Natural killer cell (primary cell): ENCODE data around the gene OPN1MW3. TPM values are rescaled to one million over a fixed set of nuclear protein-coding genes. Genes with fewer than 3 reads are reported as not detected.
A peak's percentile ranks its signal among the peaks of the same experiment; 100 is the strongest.
"Not testable (repeated sequence)": the region's sequence is repeated elsewhere in the genome, so short reads cannot be mapped to it uniquely, and the experiment has no call there.

Source experiments
- ATAC-seq, 3 donors: fragments of 150-1000 bp in 2 of 3; fragments of 200-7000 bp in 1 of 3; cut with Tn5 transposase; 1 replicate in 1 of 3; 2 replicates in 2 of 3; pipeline ENCODE4 v1.10.0; 2021; ENCODE audit warnings: mild to moderate bottlenecking in 2 of 3, moderate library complexity in 2 of 3
- DNase-seq, 2 donors: peaks; one replicate each; pipeline versions ENCODE4 v3.0.0 to v3.0.0-alpha.2; 2013 to 2021; ENCODE audit warnings: mixed read lengths in 1 of 2
- H3K27ac ChIP-seq: one replicate; pipeline ENCODE4 v1.5.1; 2013; ENCODE audit warnings: mild to moderate bottlenecking, low read length
- H3K27me3 ChIP-seq: one replicate; pipeline ENCODE4 v1.6.1; 2013; ENCODE audit warnings: low read length; ENCODE audit not compliant: control insufficient read depth, insufficient read depth
- H3K36me3 ChIP-seq: one replicate; pipeline ENCODE4 v1.6.1; 2013; ENCODE audit warnings: low read length; ENCODE audit not compliant: control insufficient read depth, insufficient read depth
- H3K4me1 ChIP-seq: one replicate; pipeline ENCODE4 v1.6.1; 2013; ENCODE audit warnings: low read length; ENCODE audit not compliant: control insufficient read depth, insufficient read depth
- H3K4me3 ChIP-seq: one replicate; pipeline ENCODE4 v1.5.1; 2013; ENCODE audit warnings: low read length
- H3K9me3 ChIP-seq: one replicate; pipeline ENCODE4 v1.6.1; 2013; ENCODE audit warnings: low read length; ENCODE audit not compliant: control insufficient read depth, insufficient read depth
- H3K27ac Mint-ChIP-seq, 2 donors: one replicate each; pipeline ENCODE4 v1.8.0; 2022; ENCODE audit warnings: mild to moderate bottlenecking in 2 of 2, mixed read lengths in 2 of 2, moderate library complexity in 1 of 2
- H3K27me3 Mint-ChIP-seq, 2 donors: one replicate each; pipeline ENCODE4 v1.8.0; 2022; ENCODE audit warnings: low read depth in 2 of 2, mixed read lengths in 2 of 2
- H3K36me3 Mint-ChIP-seq: one replicate; pipeline ENCODE4 v1.8.0; 2022; ENCODE audit warnings: mixed read lengths
- H3K4me1 Mint-ChIP-seq, 2 donors: one replicate each; pipeline ENCODE4 v1.8.0; 2022; ENCODE audit warnings: mixed read lengths in 2 of 2
- H3K4me3 Mint-ChIP-seq: one replicate; pipeline ENCODE4 v1.8.0; 2022; ENCODE audit warnings: mild to moderate bottlenecking, moderate library complexity, mixed read lengths
- H3K9me3 Mint-ChIP-seq, 2 donors: one replicate each; pipeline ENCODE4 v1.8.0; 2022; ENCODE audit warnings: mixed read lengths in 2 of 2
- WGBS: methylation state at CpG from one replicate; pipeline ENCODE4 v1.1.7; 2013; ENCODE audit warnings: missing lambda C conversion rate; ENCODE audit not compliant: insufficient coverage; 5-methylcytosine and 5-hydroxymethylcytosine counted together
- intact Hi-C: fragments of 100-400 bp; cut with micrococcal nuclease; formaldehyde crosslinking; loops from one replicate; pipeline ENCODE4 v1.14.2; 2022
- total RNA-seq, 4 donors: library from RNA; stranded (reverse); fragments of 120-200 nt in 1 of 4; gene quantifications; one replicate each; pipeline versions ENCODE4 v1.2.3 to v1.2.4, GENCODE V29; 2013 to 2022
- TF ChIP-seq, protein P1 (sequence below): fragments of 200-600 bp; IDR thresholded peaks from one replicate; pipeline ENCODE4 v1.8.0; 2022; ENCODE audit warnings: antibody characterized with exemption

The OPN1MW3 gene
- total RNA-seq, 3 donors from 2014 or later (not counting 1 experiment from before 2014, with no cell fraction given): not detected

GRCh38 chrX:154284489-154285338 is 27.3 kb downstream of the OPN1MW3 start:
- H3K4me3 Mint-ChIP-seq, H3K27me3 ChIP-seq, H3K36me3 Mint-ChIP-seq, H3K27me3 Mint-ChIP-seq, intact Hi-C loops, H3K4me1 ChIP-seq, H3K36me3 ChIP-seq, H3K9me3 Mint-ChIP-seq, H3K27ac ChIP-seq, DNase-seq, H3K4me3 ChIP-seq, H3K4me1 Mint-ChIP-seq, H3K9me3 ChIP-seq, H3K27ac Mint-ChIP-seq: not testable (repeated sequence)
- peak; percentile 85 to 96 (median 89) for ATAC-seq
- no CpG with 5 or more reads among the region's 23 CpGs for WGBS

- ATAC-seq, H3K9me3 Mint-ChIP-seq, DNase-seq, H3K4me3 Mint-ChIP-seq, H3K27ac ChIP-seq, H3K9me3 ChIP-seq, H3K36me3 ChIP-seq, H3K4me1 ChIP-seq, H3K4me3 ChIP-seq, H3K4me1 Mint-ChIP-seq, H3K36me3 Mint-ChIP-seq, H3K27me3 ChIP-seq, H3K27me3 Mint-ChIP-seq, intact Hi-C loops, H3K27ac Mint-ChIP-seq: not testable (repeated sequence)
- no CpG with 5 or more reads among the region's 10 CpGs for WGBS
These were observed 29.0 kb downstream of the OPN1MW3 start for GRCh38 chrX:154286406-154286805.

GRCh38 chrX:154294791-154295574 is 37.6 kb downstream of the OPN1MW3 start, which contains the start of gene TEX28:
TSS of gene TEX28 (minus strand) at chrX:154295124. CDS start at chrX:154292117, 3,007 bp downstream.
- Histone ChIP-seq H3K36me3 (no peaks in the 10 kb centered on the region), H3K27me3 (no peaks in the 10 kb centered on the region), H3K27ac (no peak within 1 kb of the TSS), H3K9me3 (no peaks in the 10 kb centered on the region), H3K4me3 (no peak within 1 kb of the TSS), H3K4me1 (peaks cover 4% of the 10 kb centered on the region)
- Mint-ChIP-seq H3K9me3 (no peaks in the 10 kb centered on the region), H3K36me3 (no peaks in the 10 kb centered on the region), H3K27me3 (no peaks in the 10 kb centered on the region), H3K27ac (no peak within 1 kb of the TSS), H3K4me3 (no peak within 1 kb of the TSS), H3K4me1 (no peaks in the 10 kb centered on the region)
- ATAC-seq (no peak), DNase-seq (no peak)
- TF ChIP-seq, protein P1, sequence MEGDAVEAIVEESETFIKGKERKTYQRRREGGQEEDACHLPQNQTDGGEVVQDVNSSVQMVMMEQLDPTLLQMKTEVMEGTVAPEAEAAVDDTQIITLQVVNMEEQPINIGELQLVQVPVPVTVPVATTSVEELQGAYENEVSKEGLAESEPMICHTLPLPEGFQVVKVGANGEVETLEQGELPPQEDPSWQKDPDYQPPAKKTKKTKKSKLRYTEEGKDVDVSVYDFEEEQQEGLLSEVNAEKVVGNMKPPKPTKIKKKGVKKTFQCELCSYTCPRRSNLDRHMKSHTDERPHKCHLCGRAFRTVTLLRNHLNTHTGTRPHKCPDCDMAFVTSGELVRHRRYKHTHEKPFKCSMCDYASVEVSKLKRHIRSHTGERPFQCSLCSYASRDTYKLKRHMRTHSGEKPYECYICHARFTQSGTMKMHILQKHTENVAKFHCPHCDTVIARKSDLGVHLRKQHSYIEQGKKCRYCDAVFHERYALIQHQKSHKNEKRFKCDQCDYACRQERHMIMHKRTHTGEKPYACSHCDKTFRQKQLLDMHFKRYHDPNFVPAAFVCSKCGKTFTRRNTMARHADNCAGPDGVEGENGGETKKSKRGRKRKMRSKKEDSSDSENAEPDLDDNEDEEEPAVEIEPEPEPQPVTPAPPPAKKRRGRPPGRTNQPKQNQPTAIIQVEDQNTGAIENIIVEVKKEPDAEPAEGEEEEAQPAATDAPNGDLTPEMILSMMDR: no peak
- 97% methylated on average over 21 of the region's 39 CpGs for WGBS
- intact Hi-C loops: no loop called here

- Histone ChIP-seq H3K4me3 (no peak within 1 kb of the TSS), H3K27ac (no peak within 1 kb of the TSS), H3K36me3 (no peaks in the 10 kb centered on the region), H3K27me3 (no peaks in the 10 kb centered on the region), H3K4me1 (peaks cover 4% of the 10 kb centered on the region), H3K9me3 (no peaks in the 10 kb centered on the region)
- no peaks in the 10 kb centered on the region for H3K4me1 Mint-ChIP-seq
- no peaks in the 10 kb centered on the region for H3K9me3 Mint-ChIP-seq
- no peak within 1 kb of the TSS for H3K27ac Mint-ChIP-seq
- no peak within 1 kb of the TSS for H3K4me3 Mint-ChIP-seq
- H3K36me3 Mint-ChIP-seq: no peaks in the 10 kb centered on the region
- WGBS: 97% methylated on average over 36 of the region's 37 CpGs
- ATAC-seq (no peak), DNase-seq (no peak)
- no peaks in the 10 kb centered on the region for H3K27me3 Mint-ChIP-seq
- TF ChIP-seq, protein P1: no peak
- intact Hi-C loops: no loop called here
These were observed 38.4 kb downstream of the OPN1MW3 start, which contains the start of gene TKTL1 for GRCh38 chrX:154295664-154296310. TSS of gene TKTL1 (plus strand) at chrX:154295795. CDS start at chrX:154295860, 65 bp downstream.
